C4-2B (cell line): ENCODE results near the gene TGFBR2.

Experiments
- CTCF ChIP-seq: fragments of 450-650 bp; conservative IDR thresholded peaks from 2 replicates; pipeline ENCODE4 v1.5.1; 2017; ENCODE audit warnings: mild to moderate bottlenecking
- ZFX ChIP-seq: fragments of 450-650 bp; IDR thresholded peaks from 2 replicates; pipeline ENCODE4 v1.6.1; 2017

GRCh38 chr3:30615615-30616346, 9.4 kb downstream of the TGFBR2 start:
- TF ChIP-seq CTCF, result no peak
- no peak for TF ChIP-seq ZFX
